MM.1S (cell line): ENCODE measurements around the gene KLHDC8A.

Experiments
- DNase-seq: peaks from one replicate; pipeline ENCODE4 v3.0.0-alpha.2; 2015
- H2AFZ ChIP-seq: fragments of 300-600 bp; sonication (generic); 2 replicates; pipeline ENCODE4 v1.6.0; 2016; ENCODE audit warnings: antibody characterized with exemption, low read length
- H3F3A ChIP-seq: fragments of 300-600 bp; sonication (generic); 2 replicates; pipeline ENCODE4 v1.6.1; 2016; ENCODE audit warnings: mild to moderate bottlenecking, antibody characterized with exemption, low read length, moderate library complexity, mixed read lengths; ENCODE audit not compliant: insufficient read depth
- H3K27ac ChIP-seq: fragments of 300-600 bp; sonication (generic); 2 replicates; pipeline ENCODE4 v1.5.1; 2016; ENCODE audit warnings: mild to moderate bottlenecking, low read length
- H3K27me3 ChIP-seq: fragments of 300-600 bp; sonication (generic); replicated peaks from 2 replicates; pipeline ENCODE4 v1.6.0; 2016; ENCODE audit warnings: low read length; ENCODE audit not compliant: insufficient read depth
- H3K36me3 ChIP-seq: fragments of 300-600 bp; sonication (generic); replicated peaks from 2 replicates; pipeline ENCODE4 v1.6.1; 2016; ENCODE audit warnings: mild to moderate bottlenecking, low read length, mixed read lengths; ENCODE audit not compliant: insufficient read depth
- H3K4me1 ChIP-seq: fragments of 300-600 bp; sonication (generic); 2 replicates; pipeline ENCODE4 v1.6.1; 2016; ENCODE audit warnings: low read length, mixed read lengths
- H3K4me2 ChIP-seq: fragments of 300-600 bp; sonication (generic); 2 replicates; pipeline ENCODE4 v1.6.0; 2016; ENCODE audit warnings: low read depth, low read length
- H3K4me3 ChIP-seq: fragments of 300-600 bp; sonication (generic); 2 replicates; pipeline ENCODE4 v1.5.1; 2016; ENCODE audit warnings: low read length, mixed read lengths
- H3K79me2 ChIP-seq: fragments of 300-600 bp; sonication (generic); 2 replicates; pipeline ENCODE4 v1.6.1; 2016; ENCODE audit warnings: mixed run types, low read length, mixed read lengths
- H3K9ac ChIP-seq: fragments of 300-600 bp; sonication (generic); 2 replicates; pipeline ENCODE4 v1.6.1; 2016; ENCODE audit warnings: low read length, mixed read lengths
- H3K9me2 ChIP-seq: fragments of 300-600 bp; sonication (generic); replicated peaks from 2 replicates; pipeline ENCODE4 v1.6.1; 2016; ENCODE audit warnings: mild to moderate bottlenecking, low read length, mixed read lengths; ENCODE audit not compliant: insufficient read depth
- H3K9me3 ChIP-seq: fragments of 300-600 bp; sonication (generic); replicated peaks from 2 replicates; pipeline ENCODE4 v1.6.1; 2016; ENCODE audit warnings: mild to moderate bottlenecking, low read length, mixed read lengths; ENCODE audit not compliant: insufficient read depth
- H4K20me1 ChIP-seq: fragments of 300-600 bp; sonication (generic); 2 replicates; pipeline ENCODE4 v1.6.1; 2016; ENCODE audit warnings: mild to moderate bottlenecking, low read length, moderate library complexity, mixed read lengths; ENCODE audit not compliant: insufficient read depth
- EZH2 ChIP-seq: fragments of 300-600 bp; sonication (generic); optimal IDR thresholded peaks from 2 replicates; pipeline ENCODE3; 2017; ENCODE audit warnings: low read depth, mild to moderate bottlenecking, antibody characterized with exemption, low read length, mixed read lengths
- EZH2phosphoT487 ChIP-seq: fragments of 300-600 bp; sonication (generic); IDR thresholded peaks from 2 replicates; pipeline ENCODE4 v1.6.1; 2018; ENCODE audit warnings: antibody characterized with exemption, low read length
- TF ChIP-seq, protein P1 (sequence below): fragments of 300-600 bp; sonication (generic); IDR thresholded peaks from 2 replicates; pipeline ENCODE4 v1.5.1; 2016; ENCODE audit warnings: antibody characterized with exemption, low read length, mixed read lengths

KLHDC8A gene

DNA sequence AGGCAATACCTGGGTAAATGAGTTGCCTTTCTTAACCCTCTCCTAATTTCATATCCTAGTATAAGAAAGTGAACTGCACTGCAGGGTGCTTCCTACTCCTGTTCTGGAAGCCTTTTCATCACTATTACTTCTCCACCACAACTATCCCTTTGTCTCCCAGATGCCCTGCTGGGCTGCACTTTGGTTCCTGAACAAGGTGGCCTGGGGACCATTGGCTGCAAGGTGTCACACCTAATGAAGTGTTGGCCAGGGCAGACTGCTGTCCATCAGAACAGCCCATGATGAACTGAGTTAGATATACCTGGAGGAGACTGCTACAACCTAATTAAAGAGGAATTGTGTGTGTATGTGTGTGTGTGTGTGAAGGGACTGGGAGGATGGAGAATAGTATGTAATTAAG lies 1.9 kb upstream of the KLHDC8A start:
- no peak for DNase-seq
- TF ChIP-seq, protein P1, sequence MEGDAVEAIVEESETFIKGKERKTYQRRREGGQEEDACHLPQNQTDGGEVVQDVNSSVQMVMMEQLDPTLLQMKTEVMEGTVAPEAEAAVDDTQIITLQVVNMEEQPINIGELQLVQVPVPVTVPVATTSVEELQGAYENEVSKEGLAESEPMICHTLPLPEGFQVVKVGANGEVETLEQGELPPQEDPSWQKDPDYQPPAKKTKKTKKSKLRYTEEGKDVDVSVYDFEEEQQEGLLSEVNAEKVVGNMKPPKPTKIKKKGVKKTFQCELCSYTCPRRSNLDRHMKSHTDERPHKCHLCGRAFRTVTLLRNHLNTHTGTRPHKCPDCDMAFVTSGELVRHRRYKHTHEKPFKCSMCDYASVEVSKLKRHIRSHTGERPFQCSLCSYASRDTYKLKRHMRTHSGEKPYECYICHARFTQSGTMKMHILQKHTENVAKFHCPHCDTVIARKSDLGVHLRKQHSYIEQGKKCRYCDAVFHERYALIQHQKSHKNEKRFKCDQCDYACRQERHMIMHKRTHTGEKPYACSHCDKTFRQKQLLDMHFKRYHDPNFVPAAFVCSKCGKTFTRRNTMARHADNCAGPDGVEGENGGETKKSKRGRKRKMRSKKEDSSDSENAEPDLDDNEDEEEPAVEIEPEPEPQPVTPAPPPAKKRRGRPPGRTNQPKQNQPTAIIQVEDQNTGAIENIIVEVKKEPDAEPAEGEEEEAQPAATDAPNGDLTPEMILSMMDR: no peak
- no peak for TF ChIP-seq EZH2
- no peak for TF ChIP-seq EZH2phosphoT487

DNA sequence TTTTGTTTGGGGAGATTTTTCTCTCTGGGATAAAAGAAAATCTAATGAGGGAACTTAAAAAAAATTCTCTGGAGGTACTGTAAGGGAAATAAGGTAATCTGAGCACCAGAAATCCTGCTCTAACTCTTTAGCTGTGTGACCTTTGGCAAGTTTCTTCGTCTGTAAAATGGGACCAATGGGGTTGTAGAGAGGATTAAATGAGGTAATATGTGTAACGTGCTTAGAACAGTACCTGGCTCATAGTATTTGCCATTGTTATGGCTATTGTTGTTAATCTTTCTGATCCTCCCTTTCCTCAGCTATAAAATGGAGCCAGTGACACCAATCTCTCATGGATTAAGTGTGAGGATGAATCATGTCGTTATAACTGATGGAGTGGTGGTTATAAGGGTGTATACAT lies 845 bp upstream of the KLHDC8A start:
- Histone ChIP-seq H3K27me3 (no peaks in the 10 kb centered on the region), H3K9me3 (no peaks in the 10 kb centered on the region), H2AFZ (no peak overlapping the region), H3K9ac (no peak overlapping the region), H3K4me3 (no peak overlapping the region), H4K20me1 (no peaks in the 10 kb centered on the region), H3K27ac (no peak overlapping the region), H3K4me1 (no peaks in the 10 kb centered on the region), H3K4me2 (no peak overlapping the region), H3K79me2 (no peaks in the 10 kb centered on the region), H3F3A (no peaks in the 10 kb centered on the region), H3K36me3 (no peaks in the 10 kb centered on the region), H3K9me2 (no peaks in the 10 kb centered on the region)
- TF ChIP-seq EZH2 (no peak), EZH2phosphoT487 (no peak)
- TF ChIP-seq, protein P1: no peak
- DNase-seq: no peak

More for the DNA sequence above, 1.9 kb upstream of the KLHDC8A start:
- Histone ChIP-seq H3K4me3 (no peak overlapping the region), H3K9me3 (no peaks in the 10 kb centered on the region), H4K20me1 (no peaks in the 10 kb centered on the region), H3K36me3 (no peaks in the 10 kb centered on the region), H2AFZ (no peak overlapping the region), H3K4me1 (no peaks in the 10 kb centered on the region), H3K9ac (no peak overlapping the region), H3K4me2 (no peak overlapping the region), H3K27ac (no peak overlapping the region), H3K9me2 (no peaks in the 10 kb centered on the region), H3F3A (no peaks in the 10 kb centered on the region), H3K79me2 (no peaks in the 10 kb centered on the region), H3K27me3 (no peaks in the 10 kb centered on the region)

DNA sequence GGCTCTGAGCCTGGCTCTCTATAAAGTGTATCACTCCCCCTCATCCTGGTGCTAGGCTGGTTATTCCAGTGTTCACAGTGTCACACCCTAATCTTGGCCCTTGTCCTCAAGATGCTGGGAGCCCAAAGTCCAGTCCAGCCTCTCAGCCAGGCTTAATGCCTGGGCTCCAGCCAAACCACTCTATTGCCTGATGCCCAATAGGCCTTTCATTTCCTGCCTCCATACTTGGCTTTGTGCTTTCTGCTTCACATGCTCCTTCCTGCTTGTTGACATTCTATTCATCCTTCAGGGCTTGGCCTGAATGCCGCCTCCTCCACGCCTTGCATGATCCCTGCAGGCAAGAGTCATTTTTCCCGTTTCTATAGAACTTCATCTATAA lies 1.7 kb downstream of the KLHDC8A start:
- Histone ChIP-seq H3K27ac (no peak overlapping the region), H4K20me1 (no peaks in the 10 kb centered on the region), H3K4me1 (peaks cover 6% of the 10 kb centered on the region)

More for the DNA sequence above, 1.7 kb downstream of the KLHDC8A start:
- H3K4me3 ChIP-seq: no peak overlapping the region
- no peak overlapping the region for H3K9ac ChIP-seq
- H3F3A ChIP-seq: no peaks in the 10 kb centered on the region
- no peaks in the 10 kb centered on the region for H3K27me3 ChIP-seq
- no peak overlapping the region for H2AFZ ChIP-seq
- no peaks in the 10 kb centered on the region for H3K9me2 ChIP-seq
- no peaks in the 10 kb centered on the region for H3K36me3 ChIP-seq
- no peak for DNase-seq
- H3K79me2 ChIP-seq: no peaks in the 10 kb centered on the region
- no peak overlapping the region for H3K4me2 ChIP-seq
- no peak for TF ChIP-seq EZH2
- no peak for TF ChIP-seq EZH2phosphoT487
- TF ChIP-seq, protein P1: no peak
- H3K9me3 ChIP-seq: no peaks in the 10 kb centered on the region
